K562 (cell line): ENCODE data around the gene TNFAIP6. TPM values are rescaled to one million over a fixed set of nuclear protein-coding genes. Genes with fewer than 3 reads are reported as not detected.

Source experiments
- ATAC-seq: fragments of 200-7000 bp; cut with Tn5 transposase; 3 replicates; pipeline ENCODE4 v1.9.1; 2020; ENCODE audit warnings: moderate library complexity
- BruUV-seq: library from RNA; stranded (reverse); fragments of 400-500 nt; replicated peaks from 2 replicates; lab custom pipeline; 2021; lab: Mats Ljungman, UMichigan
- CTCF ChIA-PET: fragments of 300-600 bp; formaldehyde crosslinking; extraction: SDS; loops from one replicate; lab custom pipeline; 2021; ENCODE audit warnings: low intra/inter-chr PET ratio; lab: Yijun Ruan, JAX
- POLR2A ChIA-PET: fragments of 300-600, 350-650 bp; sonication (Branson Sonifier 250); formaldehyde crosslinking; extraction: SDS; loops from one replicate; lab custom pipeline; 2021; ENCODE audit warnings: antibody characterized with exemption, inconsistent platforms; lab: Yijun Ruan, JAX
- DNase-seq, 4 experiments: peaks; one replicate each; pipeline versions ENCODE4 v3.0.0 to v3.0.0-alpha.2; 2011 to 2018; ENCODE audit warnings: low spot score in 3 of 4, mixed read lengths in 3 of 4; ENCODE audit errors: extremely low read depth in 1 of 4
- FAIRE-seq: peaks from 2 replicates; lab custom pipeline; 2011; peaks lifted over from hg19 to GRCh38; lab: Jason Lieb, UNC
- H2AFZ ChIP-seq: 2 replicates; pipeline ENCODE4 v1.6.0; 2011; ENCODE audit warnings: low read depth, low read length, control low read depth, inconsistent platforms
- H3K27ac ChIP-seq: fragments of 200-600 bp; 3 replicates; pipeline ENCODE4 v1.8.0; 2011; ENCODE audit warnings: low read depth, mild to moderate bottlenecking, control low read depth, inconsistent platforms, low read length, moderate library complexity, mixed read lengths; ENCODE audit errors: extremely low read depth
- H3K27me3 ChIP-seq, 2 experiments: fragments of 300-600 bp in 1 of 2; 2 replicates in 1 of 2; 3 replicates in 1 of 2; pipeline versions ENCODE4 v1.6.0 to v1.8.0; 2011; ENCODE audit warnings: inconsistent platforms in 2 of 2, low read length in 2 of 2, mild to moderate bottlenecking in 1 of 2, mixed read lengths in 1 of 2, moderate library complexity in 1 of 2; ENCODE audit not compliant: control insufficient read depth in 2 of 2, insufficient read depth in 2 of 2
- H3K36me3 ChIP-seq: fragments of 300-600 bp; 3 replicates; pipeline ENCODE4 v1.8.0; 2011; ENCODE audit warnings: mild to moderate bottlenecking, low read length, inconsistent platforms; ENCODE audit not compliant: control insufficient read depth, insufficient read depth
- H3K4me1 ChIP-seq, 2 experiments: fragments of 200-600 bp in 1 of 2; replicated peaks in 1 of 2; 2 replicates in 1 of 2; 3 replicates in 1 of 2; pipeline versions ENCODE4 v1.5.1 to v1.8.0; 2011; ENCODE audit warnings: inconsistent platforms in 2 of 2, low read length in 2 of 2, mild to moderate bottlenecking in 1 of 2, mixed read lengths in 1 of 2, moderate library complexity in 1 of 2; ENCODE audit not compliant: control insufficient read depth in 2 of 2, insufficient read depth in 2 of 2
- H3K4me2 ChIP-seq: 2 replicates; pipeline ENCODE4 v1.6.1; 2011; ENCODE audit warnings: low read length, control low read depth, inconsistent platforms, mixed read lengths; ENCODE audit not compliant: insufficient read depth
- H3K4me3 ChIP-seq: fragments of 200-600 bp; sonication (generic), shearing (Covaris generic); 2 replicates; pipeline ENCODE4 v1.5.1; 2016; ENCODE audit warnings: control low read depth, inconsistent platforms
- H3K79me2 ChIP-seq: fragments of 200-600 bp; 3 replicates; pipeline ENCODE4 v1.8.0; 2011; ENCODE audit warnings: low read length, inconsistent platforms; ENCODE audit not compliant: control insufficient read depth, insufficient read depth
- H3K9ac ChIP-seq, 2 experiments: 2 replicates each; pipeline versions ENCODE4 v1.6.0 to v1.6.1; 2011; ENCODE audit warnings: low read depth in 2 of 2, low read length in 2 of 2, control low read depth in 1 of 2, inconsistent platforms in 1 of 2, mild to moderate bottlenecking in 1 of 2, mixed read lengths in 1 of 2; ENCODE audit not compliant: insufficient read depth in 1 of 2
- H3K9me1 ChIP-seq: one replicate; pipeline ENCODE4 v1.6.0; 2011; ENCODE audit warnings: inconsistent platforms, mild to moderate bottlenecking, low read length, moderate library complexity; ENCODE audit not compliant: control insufficient read depth, insufficient read depth
- H3K9me3 ChIP-seq: replicated peaks from 2 replicates; pipeline ENCODE4 v1.5.1; 2011; ENCODE audit warnings: low read depth, low read length, inconsistent platforms; ENCODE audit not compliant: control insufficient read depth, insufficient read depth
- H4K20me1 ChIP-seq: replicated peaks from 2 replicates; pipeline ENCODE4 v1.6.1; 2011; ENCODE audit warnings: low read length, inconsistent platforms, mixed read lengths; ENCODE audit not compliant: control insufficient read depth, insufficient read depth
- C11orf30 ChIP-seq: fragments of 450-650 bp; IDR thresholded peaks from 2 replicates; pipeline ENCODE4 v1.6.1; 2016; ENCODE audit warnings: low read depth, mild to moderate bottlenecking
- COPS2 ChIP-seq: fragments of 450-650 bp; conservative IDR thresholded peaks from 2 replicates; pipeline ENCODE4 v1.6.1; 2016; ENCODE audit warnings: mild to moderate bottlenecking, moderate library complexity
- MTA1 ChIP-seq: fragments of 450-650 bp; IDR thresholded peaks from 2 replicates; pipeline ENCODE4 v1.6.1; 2017; ENCODE audit warnings: borderline replicate concordance
- PHB ChIP-seq: fragments of 250-450 bp; sonication (Bioruptor Pico); IDR thresholded peaks from 2 replicates; pipeline ENCODE4 v1.5.0; 2021
- RBM17 ChIP-seq: fragments of 200-400 bp; formaldehyde crosslinking; IDR thresholded peaks from 2 replicates; pipeline ENCODE4 v1.6.1; 2017; ENCODE audit warnings: low read depth, mild to moderate bottlenecking, low read length, borderline replicate concordance
- RCOR1 ChIP-seq, 2 experiments: IDR thresholded peaks; 2 replicates each; pipeline ENCODE4 v1.6.1; 2012; ENCODE audit warnings: low read depth in 2 of 2, low read length in 2 of 2, borderline replicate concordance in 1 of 2, improper control_type of control experiment in 1 of 2
- RNF2 ChIP-seq: sonication (generic); IDR thresholded peaks from 2 replicates; pipeline ENCODE4 v1.6.1; 2016
- ZNF316 ChIP-seq: fragments of 450-650 bp; IDR thresholded peaks from 2 replicates; pipeline ENCODE4 v1.6.1; 2016
- WGBS: fragments of 100-300 bp; shearing (Covaris generic); methylation state at CpG from one replicate; pipeline ENCODE4 v1.1.6; 2016; ENCODE audit warnings: low coverage, mixed read lengths; ENCODE audit not compliant: insufficient coverage; ENCODE audit errors: missing lambda C conversion rate; 5-methylcytosine and 5-hydroxymethylcytosine counted together
- in situ Hi-C: fragments of 300-500 bp; cut with MboI; formaldehyde crosslinking; loops from 4 replicates; pipeline ENCODE4 v1.15.0; 2018; ENCODE audit warnings: inconsistent platforms, mixed read lengths
- intact Hi-C: fragments of 100-400 bp; cut with micrococcal nuclease; formaldehyde crosslinking; loops from 2 replicates; pipeline ENCODE4 v1.14.2; 2022
- polyA plus RNA-seq, 8 experiments: library from polyadenylated mRNA; depleted of rRNA in 4 of 8; stranded (reverse) in 5 of 8; unstranded in 3 of 8; fragments of >200 nt; fragmentation: Nextera tagmentation in 2 of 8; fragmentation: Illumina TruSeq in 1 of 8; extraction: Ambion mirVana in 2 of 8; extraction: Trizol in 1 of 8; gene quantifications; 2 replicates each; pipeline versions ENCODE4 v1.2.1 to v1.2.3, GENCODE V29; 2011 to 2014; ENCODE audit warnings: inconsistent platforms in 1 of 8, missing spikeins in 1 of 8
- total RNA-seq, 7 experiments: library from RNA; depleted of rRNA in 6 of 7; stranded (reverse); fragments of >200 nt in 6 of 7; fragmentation: Illumina TruSeq in 2 of 7; extraction: Trizol in 2 of 7; gene quantifications; 2 replicates each; pipeline versions ENCODE4 v1.2.1 to v1.2.3, GENCODE V29; 2011 to 2021; ENCODE audit warnings: low replicate concordance in 1 of 7

The TNFAIP6 gene
- total and polyA plus RNA-seq, 9 of the 15 experiments (the other 6 are each of a cell fraction or from before 2014, with no cell fraction given): 0.07 to 0.28 (median 0.08) TPM; not detected in 6

DNA sequence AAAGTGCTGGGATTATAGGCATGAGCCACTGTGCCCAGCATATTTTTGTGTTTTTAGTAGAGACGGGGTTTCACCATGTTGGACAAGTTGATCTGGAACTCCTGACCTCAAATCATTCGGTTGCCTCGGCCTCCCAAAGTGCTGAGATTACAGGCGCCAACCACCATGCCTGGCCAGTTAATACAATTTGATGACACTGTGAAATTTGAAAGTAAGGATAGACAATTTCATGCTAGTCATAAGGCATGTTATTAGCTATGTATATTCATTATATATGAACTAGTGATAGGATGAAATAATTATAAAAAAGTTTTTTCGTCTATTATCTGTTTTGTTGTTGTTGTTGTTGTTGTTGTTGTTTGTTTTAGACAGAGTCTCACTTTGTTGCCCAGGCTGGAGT is 43.8 kb downstream of the TNFAIP6 start:
- H3K27ac ChIP-seq: no peak overlapping the region
- no peak overlapping the region for H3K9ac ChIP-seq
- no peaks in the 10 kb centered on the region for H3K79me2 ChIP-seq
- no peak overlapping the region for H3K4me2 ChIP-seq
- H3K36me3 ChIP-seq: no peaks in the 10 kb centered on the region
- intact Hi-C loops: no loop called here
- ChIA-PET CTCF (no interaction called here), POLR2A (interaction anchor here (1.1 to 1.2 kb wide), 2 partner anchors 8 to 18 kb away, joined by 3 to 4 read pairs; no protein-coding TSS in a partner anchor)
- no peaks in the 10 kb centered on the region for H3K27me3 ChIP-seq
- 66% methylated on average over 5 of the region's 5 CpGs for WGBS
- H4K20me1 ChIP-seq: no peaks in the 10 kb centered on the region
- BruUV-seq: no TSS peak
- no peaks in the 10 kb centered on the region for H3K9me1 ChIP-seq
- ATAC-seq: no peak
- no peak for FAIRE-seq
- no peak for DNase-seq
- no peak for TF ChIP-seq COPS2
- TF ChIP-seq PHB (CRISPR knock-in tag): no peak
- no peak for TF ChIP-seq MTA1
- no peak for TF ChIP-seq RBM17
- no peak for TF ChIP-seq RNF2
- TF ChIP-seq ZNF316: peak; percentile 76
- TF ChIP-seq RCOR1 (IDR thresholded peaks at IDR 0.05; ENCODE audit: borderline replicate concordance in 1 of 2, low read depth in 2 of 2, low read length in 2 of 2): no peak
- peak; percentile 53; the same call in 1 of the 2 replicates for TF ChIP-seq C11orf30
- no peak overlapping the region for H3K4me3 ChIP-seq
- peaks cover 0 to 3% of the 10 kb centered on the region in 2 experiments; a peak in 1 of 5 replicates for H3K4me1 ChIP-seq
- in situ Hi-C loops: no loop called here
- H2AFZ ChIP-seq: no peak overlapping the region
- H3K9me3 ChIP-seq: no peaks in the 10 kb centered on the region
